Urinary bladder (tissue), 4 donors: Measurements from ENCODE around the gene ZBTB20. TPM values are rescaled to one million over a fixed set of nuclear protein-coding genes. Genes with fewer than 3 reads are reported as not detected.

ENCODE experiments used
- DNase-seq: peaks from one replicate; pipeline ENCODE4 v3.0.0-alpha.2; 2015; ENCODE audit errors: extremely low spot score
- H3K27ac ChIP-seq: one replicate; pipeline ENCODE4 v1.5.1; 2013; ENCODE audit warnings: low read depth, mild to moderate bottlenecking, moderate library complexity
- H3K36me3 ChIP-seq: one replicate; pipeline ENCODE4 v1.6.1; 2013; ENCODE audit warnings: mild to moderate bottlenecking, moderate library complexity; ENCODE audit not compliant: insufficient read depth
- H3K4me1 ChIP-seq: one replicate; pipeline ENCODE4 v1.6.1; 2013; ENCODE audit warnings: mild to moderate bottlenecking, moderate library complexity; ENCODE audit not compliant: insufficient read depth
- H3K4me3 ChIP-seq: one replicate; pipeline ENCODE4 v1.5.1; 2013; ENCODE audit warnings: low read depth, low read length
- WGBS: extraction: QIAGEN DNeasy Blood & Tissue Kit; methylation state at CpG from one replicate; pipeline ENCODE4 v1.1.7; 2013; 5-methylcytosine and 5-hydroxymethylcytosine counted together
- polyA plus RNA-seq: library from polyadenylated mRNA; stranded (reverse); fragments of 200-250 nt; gene quantifications from one replicate; pipeline ENCODE4 v1.2.3, GENCODE V29; 2013
- total RNA-seq: library from RNA; depleted of rRNA; stranded (reverse); fragments of >200 nt; gene quantifications from one replicate; pipeline ENCODE4 v1.2.3, GENCODE V29; 2014
- donor health status: healthy with polysubstance abuse.
- donor health status: healthy.

ZBTB20 gene
- total and polyA plus RNA-seq, 2 donors: 1.5 to 99.9 TPM

DNA sequence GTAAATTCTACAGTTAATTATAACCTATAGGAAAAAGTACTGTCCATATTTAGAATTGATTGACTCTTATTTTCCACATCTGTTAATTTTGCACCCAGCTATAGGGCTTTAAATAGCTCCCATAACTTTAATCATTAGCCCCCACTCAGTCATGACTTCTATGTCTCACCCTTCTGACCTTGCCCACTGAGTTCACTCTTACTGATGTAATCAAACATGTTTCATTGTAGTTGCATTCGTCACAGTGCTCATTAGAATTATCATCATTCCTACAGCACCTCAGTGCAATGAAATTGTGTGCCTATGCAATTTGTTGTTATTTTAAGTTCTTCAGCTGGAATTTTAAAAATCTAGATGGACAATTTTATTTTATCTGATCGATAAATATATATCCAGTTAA is 701.9 kb downstream of the ZBTB20 start:
- no peaks in the 10 kb centered on the region for H3K36me3 ChIP-seq
- peaks cover 2% of the 10 kb centered on the region for H3K4me1 ChIP-seq
- WGBS: 87% methylated on average over 2 of the region's 2 CpGs
- no peak overlapping the region for H3K4me3 ChIP-seq
- no peak for DNase-seq
- H3K27ac ChIP-seq: no peak overlapping the region

DNA sequence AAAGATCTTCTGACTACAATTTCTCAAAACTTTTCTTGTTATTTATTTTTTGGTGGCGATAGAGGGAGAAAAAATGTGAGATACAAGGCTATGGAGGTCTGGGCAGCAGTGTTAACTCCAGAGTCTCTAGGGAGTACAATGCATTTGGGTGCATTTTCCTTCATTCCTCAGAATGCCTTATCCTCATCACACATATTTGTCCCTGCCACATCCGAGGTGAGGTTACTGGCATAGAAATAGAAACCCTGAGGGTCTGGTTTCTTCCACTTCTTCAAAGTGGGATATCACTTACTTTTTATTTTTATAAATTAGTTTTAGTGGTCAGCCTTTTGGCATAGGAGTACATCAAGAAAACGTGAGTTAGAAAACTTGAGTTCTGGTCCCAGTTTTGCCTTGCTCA is 702.9 kb downstream of the ZBTB20 start:
- H3K36me3 ChIP-seq: no peaks in the 10 kb centered on the region
- H3K27ac ChIP-seq: no peak overlapping the region
- DNase-seq: no peak
- H3K4me3 ChIP-seq: no peak overlapping the region
- 77% methylated on average over 3 of the region's 3 CpGs for WGBS
- peaks cover 2% of the 10 kb centered on the region for H3K4me1 ChIP-seq

- peaks cover 2% of the 10 kb centered on the region for H3K4me1 ChIP-seq
- DNase-seq: no peak
- no peak overlapping the region for H3K27ac ChIP-seq
- H3K36me3 ChIP-seq: no peaks in the 10 kb centered on the region
- no peak overlapping the region for H3K4me3 ChIP-seq
These were observed 704.8 kb downstream of the ZBTB20 start for GRCh38 chr3:114442246-114442645.

GRCh38 chr3:114441386-114441785 is 705.7 kb downstream of the ZBTB20 start:
- H3K27ac ChIP-seq: no peak overlapping the region
- peaks cover 2% of the 10 kb centered on the region for H3K4me1 ChIP-seq
- no peak for DNase-seq
- H3K4me3 ChIP-seq: no peak overlapping the region
- WGBS: 91% methylated on average over 10 of the region's 10 CpGs
- no peaks in the 10 kb centered on the region for H3K36me3 ChIP-seq

GRCh38 chr3:114440700-114441099 is 706.4 kb downstream of the ZBTB20 start:
- Histone ChIP-seq H3K4me1 (peaks cover 2% of the 10 kb centered on the region), H3K4me3 (no peak overlapping the region), H3K36me3 (no peaks in the 10 kb centered on the region), H3K27ac (no peak overlapping the region)
- no peak for DNase-seq
- 78% methylated on average over 4 of the region's 4 CpGs for WGBS

GRCh38 chr3:114439284-114439683 is 707.8 kb downstream of the ZBTB20 start:
- H3K36me3 ChIP-seq: no peaks in the 10 kb centered on the region
- no peak overlapping the region for H3K4me3 ChIP-seq
- H3K27ac ChIP-seq: no peak overlapping the region
- DNase-seq: no peak
- peaks cover 2% of the 10 kb centered on the region for H3K4me1 ChIP-seq
- 100% methylated on average over 1 of the region's 1 CpG for WGBS

- WGBS: 96% methylated on average over 2 of the region's 2 CpGs
These were observed 709.2 kb downstream of the ZBTB20 start for GRCh38 chr3:114437897-114438296.

DNA sequence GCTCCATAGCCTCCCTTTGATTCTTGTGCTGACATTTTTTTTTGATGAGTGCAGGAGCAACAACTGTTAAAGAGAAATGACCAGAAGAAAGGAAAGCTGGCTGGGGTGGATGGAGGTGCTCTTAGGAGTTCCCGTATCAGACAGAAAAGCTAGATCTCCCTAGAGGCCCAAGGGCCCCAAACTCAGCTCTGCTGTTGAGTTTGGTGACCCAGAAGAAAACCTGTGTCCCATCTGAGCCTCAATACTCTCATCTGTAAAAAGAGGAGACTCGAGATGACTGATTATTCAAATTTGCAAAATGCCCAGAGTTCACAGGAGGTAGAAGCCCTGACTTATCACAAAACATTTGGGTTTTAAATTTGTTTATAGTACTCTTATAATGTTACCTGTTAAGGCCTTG is 710.9 kb downstream of the ZBTB20 start:
- WGBS: 73% methylated on average over 2 of the region's 2 CpGs
- no peaks in the 10 kb centered on the region for H3K36me3 ChIP-seq
- H3K4me3 ChIP-seq: no peak overlapping the region
- DNase-seq: no peak
- no peak overlapping the region for H3K27ac ChIP-seq
- H3K4me1 ChIP-seq: no peaks in the 10 kb centered on the region

More at GRCh38 chr3:114437897-114438296, 709.2 kb downstream of the ZBTB20 start:
- no peak for DNase-seq
- H3K27ac ChIP-seq: no peak overlapping the region
- H3K4me3 ChIP-seq: no peak overlapping the region
- no peaks in the 10 kb centered on the region for H3K36me3 ChIP-seq
- H3K4me1 ChIP-seq: no peaks in the 10 kb centered on the region

- DNase-seq: no peak
- H3K27ac ChIP-seq: no peak overlapping the region
- no peaks in the 10 kb centered on the region for H3K4me1 ChIP-seq
- no peak overlapping the region for H3K4me3 ChIP-seq
- H3K36me3 ChIP-seq: no peaks in the 10 kb centered on the region
- WGBS: 92% methylated on average over 5 of the region's 5 CpGs
These were observed 711.5 kb downstream of the ZBTB20 start for GRCh38 chr3:114435386-114436115.

GRCh38 chr3:114432310-114432709 is 714.8 kb downstream of the ZBTB20 start:
- 97% methylated on average over 2 of the region's 2 CpGs for WGBS
- no peak for DNase-seq

GRCh38 chr3:114428044-114428595 is 719.0 kb downstream of the ZBTB20 start:
- Histone ChIP-seq H3K27ac (no peak overlapping the region), H3K4me3 (no peak overlapping the region), H3K36me3 (no peaks in the 10 kb centered on the region), H3K4me1 (no peaks in the 10 kb centered on the region)
- no peak for DNase-seq
- 92% methylated on average over 5 of the region's 5 CpGs for WGBS

More at GRCh38 chr3:114432310-114432709, 714.8 kb downstream of the ZBTB20 start:
- H3K27ac ChIP-seq: no peak overlapping the region
- H3K36me3 ChIP-seq: no peaks in the 10 kb centered on the region
- no peaks in the 10 kb centered on the region for H3K4me1 ChIP-seq
- no peak overlapping the region for H3K4me3 ChIP-seq

GRCh38 chr3:114427285-114428043 is 719.6 kb downstream of the ZBTB20 start:
- H3K4me3 ChIP-seq: no peak overlapping the region
- 88% methylated on average over 8 of the region's 8 CpGs for WGBS
- H3K27ac ChIP-seq: no peak overlapping the region

GRCh38 chr3:114424337-114424736 is 722.8 kb downstream of the ZBTB20 start:
- WGBS: 79% methylated on average over 8 of the region's 8 CpGs
- no peak for DNase-seq
- H3K27ac ChIP-seq: no peak overlapping the region

More at GRCh38 chr3:114427285-114428043, 719.6 kb downstream of the ZBTB20 start:
- H3K36me3 ChIP-seq: no peaks in the 10 kb centered on the region
- no peaks in the 10 kb centered on the region for H3K4me1 ChIP-seq
- no peak for DNase-seq

GRCh38 chr3:114421204-114421603 is 725.9 kb downstream of the ZBTB20 start:
- H3K27ac ChIP-seq: no peak overlapping the region
- DNase-seq: no peak
- no peaks in the 10 kb centered on the region for H3K4me1 ChIP-seq
- no peak overlapping the region for H3K4me3 ChIP-seq
- 64% methylated on average over 7 of the region's 7 CpGs for WGBS
- H3K36me3 ChIP-seq: no peaks in the 10 kb centered on the region

More at GRCh38 chr3:114424337-114424736, 722.8 kb downstream of the ZBTB20 start:
- no peak overlapping the region for H3K4me3 ChIP-seq
- H3K36me3 ChIP-seq: no peaks in the 10 kb centered on the region
- no peaks in the 10 kb centered on the region for H3K4me1 ChIP-seq
